ENCODE results near the gene NOP53. TPM values are rescaled to one million over a fixed set of nuclear protein-coding genes. Genes with fewer than 3 reads are reported as not detected.
"Not testable (repeated sequence)": the region's sequence is repeated elsewhere in the genome, so short reads cannot be mapped to it uniquely, and the experiment has no call there.

Gene NOP53
- total RNA-seq, 1 donor from 2014 or later: 169 TPM

- ATAC-seq; DNase-seq; intact Hi-C loops (cut with micrococcal nuclease): not testable (repeated sequence)
These were observed 783 bp downstream of the NOP53 start for GRCh38 chr19:47746129-47746528.

- intact Hi-C loops (cut with micrococcal nuclease): no loop called here
- ATAC-seq (no peak), DNase-seq (no peak)
These were observed 4.0 kb downstream of the NOP53 start for GRCh38 chr19:47749326-47749725.

DNA sequence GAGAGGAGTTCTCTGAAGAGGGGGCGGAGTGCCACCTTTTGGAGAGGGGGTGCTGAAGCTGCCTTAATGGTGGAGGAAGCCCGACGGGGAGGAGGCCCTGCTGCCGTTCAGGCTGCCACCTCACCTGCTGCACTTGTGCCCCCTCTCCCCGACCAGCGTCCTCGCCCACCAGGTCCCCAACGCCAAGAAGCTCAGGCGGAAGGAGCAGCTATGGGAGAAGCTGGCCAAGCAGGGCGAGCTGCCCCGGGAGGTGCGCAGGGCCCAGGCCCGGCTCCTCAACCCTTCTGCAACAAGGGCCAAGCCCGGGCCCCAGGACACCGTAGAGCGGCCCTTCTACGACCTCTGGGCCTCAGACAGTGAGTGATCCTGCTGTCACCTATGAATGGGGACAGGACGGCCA is 5.4 kb downstream of the NOP53 start:
- intact Hi-C loops (cut with micrococcal nuclease): no loop called here
- no peak for DNase-seq
- no peak for ATAC-seq

DNA sequence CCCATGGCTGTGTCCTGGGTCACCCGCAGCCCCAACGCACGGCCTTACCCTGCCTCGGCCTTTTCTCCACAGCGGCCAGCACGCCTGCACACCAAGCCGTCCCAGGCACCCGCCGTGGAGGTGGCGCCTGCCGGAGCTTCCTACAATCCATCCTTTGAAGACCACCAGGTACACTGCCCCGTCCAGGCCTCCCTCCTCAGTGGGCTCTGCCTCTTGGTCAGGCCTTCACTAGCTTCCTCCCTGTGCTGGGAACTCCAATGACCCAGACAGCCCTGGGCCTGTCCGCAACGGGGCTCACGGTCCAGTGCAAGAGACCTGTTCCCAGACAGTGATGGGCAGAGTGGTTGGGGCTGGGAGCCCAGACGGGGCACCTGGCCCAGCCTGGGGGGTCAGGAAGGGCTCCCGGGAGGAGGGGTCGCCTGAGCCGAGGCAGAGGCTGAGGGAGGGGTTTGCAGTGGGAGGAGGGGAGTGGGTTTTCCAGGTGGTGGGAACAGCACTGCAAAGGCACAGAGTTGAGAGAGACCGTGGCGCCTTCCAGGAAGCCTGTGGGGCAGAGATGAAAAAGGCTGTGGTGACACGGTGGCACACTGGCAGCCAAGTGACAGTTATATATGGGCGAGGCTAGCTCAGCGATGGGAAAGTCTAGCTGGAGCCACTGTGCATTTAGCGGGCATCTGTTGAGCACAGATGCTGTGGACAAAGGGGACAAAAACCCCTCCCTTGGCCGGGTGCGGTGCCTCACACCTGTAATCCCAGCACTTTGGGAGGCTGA is 7.3 kb downstream of the NOP53 start:
- ATAC-seq: no peak
- DNase-seq: no peak
- intact Hi-C loops (cut with micrococcal nuclease): no loop called here

DNA sequence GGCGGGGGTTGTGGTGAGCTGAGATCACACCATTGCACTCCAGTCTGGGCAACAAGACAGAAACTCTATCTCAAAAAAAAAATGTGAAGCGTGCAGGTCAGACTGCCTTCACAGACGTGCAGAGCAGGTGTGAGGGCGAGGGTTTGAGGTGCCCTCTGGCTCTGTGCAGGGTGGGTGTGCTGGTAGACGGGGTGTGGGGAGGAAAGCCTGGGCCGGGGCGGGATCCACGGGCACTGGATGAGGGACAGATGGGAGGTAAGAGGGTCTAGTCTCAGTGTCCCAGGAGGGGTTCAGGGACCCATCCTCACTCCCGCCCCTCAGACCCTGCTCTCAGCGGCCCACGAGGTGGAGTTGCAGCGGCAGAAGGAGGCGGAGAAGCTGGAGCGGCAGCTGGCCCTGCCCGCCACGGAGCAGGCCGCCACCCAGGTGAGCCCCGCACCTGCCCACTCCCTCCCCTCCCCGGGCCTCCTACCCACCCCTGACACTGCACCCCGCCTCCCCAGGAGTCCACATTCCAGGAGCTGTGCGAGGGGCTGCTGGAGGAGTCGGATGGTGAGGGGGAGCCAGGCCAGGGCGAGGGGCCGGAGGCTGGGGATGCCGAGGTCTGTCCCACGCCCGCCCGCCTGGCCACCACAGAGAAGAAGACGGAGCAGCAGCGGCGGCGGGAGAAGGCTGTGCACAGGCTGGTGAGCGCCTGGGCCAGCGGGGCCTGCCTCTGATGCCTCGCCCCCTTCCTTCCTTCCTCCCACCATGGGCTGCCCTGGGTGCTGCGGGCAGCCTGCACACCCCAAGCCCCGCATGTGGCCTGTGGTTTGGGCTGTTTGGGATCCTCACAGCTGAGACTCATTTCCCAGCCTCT is 9.1 kb downstream of the NOP53 start:
- DNase-seq (no peak), ATAC-seq (no peak)
- intact Hi-C loops (cut with micrococcal nuclease): no loop called here

- ATAC-seq: no peak
- intact Hi-C loops (cut with micrococcal nuclease): no loop called here
- no peak for DNase-seq
These were observed 9.9 kb downstream of the NOP53 start for GRCh38 chr19:47755065-47755761.

- ATAC-seq: no peak
- intact Hi-C loops (cut with micrococcal nuclease): no loop called here
- no peak for DNase-seq
These were observed 10.6 kb downstream of the NOP53 start for GRCh38 chr19:47755762-47756626.

- ATAC-seq (no peak), DNase-seq (no peak)
- intact Hi-C loops (cut with micrococcal nuclease): no loop called here
These were observed 11.2 kb downstream of the NOP53 start for GRCh38 chr19:47756627-47756929.

GRCh38 chr19:47756953-47757608 is 11.7 kb downstream of the NOP53 start:
- ATAC-seq (peak; percentile 34), DNase-seq (no peak)
- intact Hi-C loops (cut with micrococcal nuclease): no loop called here

GRCh38 chr19:47757617-47758442 is 12.5 kb downstream of the NOP53 start:
- intact Hi-C loops (cut with micrococcal nuclease): no loop called here
- DNase-seq: no peak
- no peak for ATAC-seq

- no peak for DNase-seq
- intact Hi-C loops (cut with micrococcal nuclease): no loop called here
These were observed 13.1 kb downstream of the NOP53 start for GRCh38 chr19:47758443-47758804.

DNA sequence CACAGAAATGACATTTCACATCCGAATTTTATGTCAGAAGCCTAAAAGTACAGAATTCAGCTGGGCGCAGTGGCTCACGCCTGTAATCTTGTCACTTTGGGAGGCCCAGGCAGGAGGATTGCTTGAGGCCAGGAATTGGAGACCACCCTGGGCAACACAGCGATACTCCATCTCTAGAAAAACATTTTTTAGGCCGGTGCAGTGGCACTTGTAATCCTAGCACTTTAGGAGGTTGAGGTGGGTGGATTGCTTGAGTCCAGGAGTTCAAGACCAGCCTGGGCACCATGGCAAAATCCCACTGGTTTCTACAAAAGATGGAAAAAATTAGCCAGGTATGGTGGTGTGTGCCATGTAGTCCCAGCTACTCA is 15.3 kb downstream of the NOP53 start:
- intact Hi-C loops (cut with micrococcal nuclease): no loop called here
- ATAC-seq: no peak
- no peak for DNase-seq

More at GRCh38 chr19:47758443-47758804, 13.1 kb downstream of the NOP53 start:
- ATAC-seq: no peak

DNA sequence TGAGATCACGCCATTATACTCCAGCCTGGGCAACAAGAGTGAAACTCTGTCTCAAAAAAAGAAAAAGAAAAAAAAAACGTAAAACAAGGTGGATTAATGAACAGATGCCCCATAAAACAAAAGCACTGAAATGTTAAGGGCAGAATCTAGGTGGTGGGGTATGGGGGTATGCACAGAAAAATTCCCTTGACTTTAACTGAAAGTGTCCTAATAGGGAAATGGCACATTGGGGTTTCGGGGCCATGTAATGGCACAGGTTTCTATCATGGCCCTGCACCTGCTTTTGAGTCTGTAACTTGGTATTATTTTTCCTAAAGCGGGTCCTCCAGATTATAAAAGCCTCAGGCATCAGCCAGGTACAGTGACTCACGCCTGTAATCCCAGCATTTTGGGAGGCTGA is 16.2 kb downstream of the NOP53 start:
- intact Hi-C loops (cut with micrococcal nuclease): no loop called here
- no peak for ATAC-seq
- DNase-seq: no peak

DNA sequence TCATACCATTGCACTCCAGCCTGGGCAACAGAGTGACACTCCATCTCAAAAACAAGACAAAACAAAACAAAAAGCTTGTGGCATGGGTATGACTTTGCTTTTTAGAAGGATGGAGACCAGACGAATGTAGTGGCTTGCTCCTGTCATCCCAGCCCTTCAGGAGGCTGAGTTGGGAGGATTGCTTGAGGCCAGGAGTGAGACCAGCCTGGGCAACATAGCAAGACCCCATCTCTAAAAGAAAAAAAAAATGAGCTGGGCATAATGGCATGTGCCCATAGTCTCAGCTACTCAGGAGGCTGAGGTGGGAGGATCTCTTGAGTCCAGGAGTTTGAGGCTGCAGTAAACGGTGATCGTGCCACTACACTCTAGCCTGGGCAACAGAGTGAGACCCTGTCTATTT is 16.8 kb downstream of the NOP53 start:
- DNase-seq (no peak), ATAC-seq (no peak)
- intact Hi-C loops (cut with micrococcal nuclease): no loop called here

GRCh38 chr19:47762615-47763308 is 17.4 kb downstream of the NOP53 start:
- ATAC-seq (peak; percentile 71), DNase-seq (peak; percentile 50)
- intact Hi-C loops (cut with micrococcal nuclease): no loop called here

DNA sequence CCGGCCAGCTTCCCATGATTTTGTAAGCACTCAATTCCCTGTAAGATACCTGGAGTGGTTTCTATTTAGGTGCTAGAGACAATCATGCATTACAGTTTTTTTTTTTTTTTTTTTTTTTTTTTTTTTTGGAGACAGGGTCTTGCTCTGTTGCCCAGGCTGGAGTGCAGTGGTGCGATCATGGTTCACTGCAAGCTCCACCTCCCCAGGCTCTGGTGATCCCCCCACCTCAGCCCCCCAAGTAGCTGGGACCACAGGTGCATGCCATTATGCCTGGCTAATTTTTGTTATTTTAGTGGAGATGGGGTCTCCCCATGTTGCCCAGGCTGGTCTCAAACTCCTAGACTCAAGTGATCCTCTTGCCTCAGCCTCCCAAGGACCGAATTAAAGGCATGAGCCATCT is 19.4 kb downstream of the NOP53 start:
- intact Hi-C loops (cut with micrococcal nuclease); DNase-seq; ATAC-seq: not testable (repeated sequence)
